Panc1 (cell line): Measurements from ENCODE around the gene CALM1. TPM values are rescaled to one million over a fixed set of nuclear protein-coding genes. Genes with fewer than 3 reads are reported as not detected.

Source experiments
- ATAC-seq: fragments of 200-7000 bp; cut with Tn5 transposase; 2 replicates; pipeline ENCODE4 v1.9.1; 2020; ENCODE audit warnings: mild to moderate bottlenecking, moderate library complexity
- BruUV-seq: library from RNA; stranded (reverse); fragments of 400-500 nt; replicated peaks from 2 replicates; lab custom pipeline; 2021; lab: Mats Ljungman, UMichigan
- CTCF ChIA-PET: fragments of 300-600 bp; sonication (Branson Sonifier 250); formaldehyde crosslinking; loops from one replicate; lab custom pipeline; 2022; ENCODE audit warnings: antibody characterized with exemption; lab: Charles Lee
- POLR2A ChIA-PET: fragments of 300-600 bp; sonication (Branson Sonifier 250); formaldehyde crosslinking; loops from one replicate; lab custom pipeline; 2022; ENCODE audit warnings: antibody characterized with exemption; lab: Charles Lee
- DNase-seq: peaks from one replicate; pipeline ENCODE4 v3.0.0-alpha.2; 2010; ENCODE audit warnings: low read depth, low spot score
- H3K27ac ChIP-seq: 2 replicates; pipeline ENCODE4 v1.5.1; 2011; ENCODE audit warnings: mild to moderate bottlenecking, low read length, inconsistent platforms
- H3K27me3 ChIP-seq: fragments of 200-500 bp; sonication (Bioruptor generic); 2 replicates; pipeline ENCODE4 v1.6.0; 2014; ENCODE audit warnings: low read length, inconsistent platforms; ENCODE audit not compliant: control insufficient read depth, insufficient read depth
- H3K36me3 ChIP-seq: fragments of 200-500 bp; sonication (Bioruptor generic); 2 replicates; pipeline ENCODE4 v1.5.1; 2014; ENCODE audit warnings: inconsistent platforms, mild to moderate bottlenecking, low read length, moderate library complexity; ENCODE audit not compliant: control insufficient read depth, insufficient read depth
- H3K4me1 ChIP-seq: 2 replicates; pipeline ENCODE4 v1.5.1; 2011; ENCODE audit warnings: inconsistent platforms, mild to moderate bottlenecking, low read length, moderate library complexity; ENCODE audit not compliant: control insufficient read depth, insufficient read depth
- H3K4me3 ChIP-seq, 2 experiments: 2 replicates each; pipeline ENCODE4 v1.5.1; 2011 to 2012; ENCODE audit warnings: low read depth in 2 of 2, low read length in 2 of 2, mild to moderate bottlenecking in 2 of 2, inconsistent platforms in 1 of 2, moderate library complexity in 1 of 2
- H3K9me3 ChIP-seq: fragments of 200-500 bp; sonication (Bioruptor generic); 2 replicates; pipeline ENCODE4 v1.5.1; 2014; ENCODE audit warnings: low read depth, mild to moderate bottlenecking, inconsistent platforms, low read length, moderate library complexity; ENCODE audit not compliant: control insufficient read depth, insufficient read depth
- POLR2AphosphoS5 ChIP-seq: IDR thresholded peaks from 2 replicates; pipeline ENCODE4 v1.6.1; 2012; ENCODE audit warnings: mild to moderate bottlenecking, low read depth, low read length, moderate library complexity
- SIN3A ChIP-seq: IDR thresholded peaks from 2 replicates; pipeline ENCODE4 v1.6.1; 2012; ENCODE audit warnings: low read depth, mild to moderate bottlenecking, low read length, moderate library complexity, borderline replicate concordance; ENCODE audit not compliant: insufficient read depth
- TCF7L2 ChIP-seq: IDR thresholded peaks from 2 replicates; pipeline ENCODE4 v1.6.1; 2011; ENCODE audit warnings: mild to moderate bottlenecking, low read depth, low read length, inconsistent platforms
- in situ Hi-C: cut with HindIII; loops from 2 replicates; pipeline ENCODE4 v1.10.0; 2016; ENCODE audit warnings: low sequenced_read_pairs, low pct_unique_long_range_greater_than_20kb
- intact Hi-C: fragments of 100-400 bp; cut with micrococcal nuclease; formaldehyde crosslinking; loops from one replicate; pipeline ENCODE4 v1.10.0; 2022; ENCODE audit not compliant: unreplicated experiment
- total RNA-seq: library from RNA; stranded (reverse); gene quantifications from one replicate; pipeline ENCODE4 v1.2.1, GENCODE V29; 2021; ENCODE audit not compliant: unreplicated experiment
- TF ChIP-seq, protein P1 (sequence below): fragments of 450-650 bp; IDR thresholded peaks from 2 replicates; pipeline ENCODE4 v1.5.1; 2017; ENCODE audit warnings: mild to moderate bottlenecking
- TF ChIP-seq, protein P2 (sequence below), 2 experiments: IDR thresholded peaks; 2 replicates each; pipeline ENCODE4 v1.6.1; 2011 to 2012; ENCODE audit warnings: low read depth in 2 of 2, control low read depth in 1 of 2, low read length in 1 of 2, mild to moderate bottlenecking in 1 of 2, moderate library complexity in 1 of 2; ENCODE audit not compliant: insufficient read depth in 1 of 2

CALM1 gene
- total RNA-seq, 1 experiment from 2014 or later, result 182 TPM

DNA sequence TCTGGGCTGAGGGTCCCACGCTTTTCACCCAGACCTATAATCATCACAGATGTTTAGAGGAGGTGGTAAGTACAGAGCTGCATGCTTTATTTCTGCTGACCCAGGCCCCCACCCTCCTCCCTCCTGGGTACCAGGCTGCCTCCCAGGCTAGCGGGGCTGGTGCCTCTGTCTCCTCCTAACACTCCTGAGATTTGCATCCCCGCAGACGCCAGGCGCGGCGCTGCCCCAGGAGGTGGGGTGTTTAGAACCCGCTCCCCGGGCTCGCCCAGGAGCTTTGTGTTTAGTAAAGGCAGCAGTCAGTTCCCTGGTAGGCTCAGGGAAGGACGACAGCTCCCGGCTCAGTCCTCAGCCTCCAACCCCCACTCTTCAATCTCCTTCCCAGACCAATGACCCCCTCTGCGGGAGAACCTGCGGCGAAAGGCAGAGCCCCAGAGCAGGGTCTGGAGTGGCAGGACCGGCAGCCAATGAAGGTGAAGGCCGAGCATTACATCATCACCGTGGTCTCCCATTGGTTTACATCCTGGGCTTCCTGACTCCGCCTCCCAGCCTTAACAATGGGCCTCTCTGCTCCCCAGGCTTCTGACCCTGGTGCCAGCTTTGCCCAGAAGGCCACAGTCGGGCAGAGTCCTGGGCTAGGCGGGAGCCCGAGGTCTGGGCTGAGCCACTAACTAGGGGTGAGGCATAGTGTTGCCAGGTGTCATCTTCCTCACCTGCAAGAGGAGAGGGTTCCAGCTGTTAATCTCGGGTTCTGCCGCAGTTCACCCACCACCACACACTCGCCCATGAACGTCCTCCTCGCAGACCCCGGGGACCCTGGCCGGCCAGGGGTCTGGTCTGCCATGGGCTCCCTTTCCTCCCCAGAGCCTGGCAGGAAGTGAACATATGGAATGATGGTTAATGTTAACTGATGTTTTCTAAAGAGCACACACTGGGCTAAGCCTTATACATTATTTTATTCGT lies 57.5 kb downstream of the CALM1 start:
- no TSS peak for BruUV-seq
- DNase-seq, result no peak
- CTCF ChIA-PET, result no interaction called here

DNA sequence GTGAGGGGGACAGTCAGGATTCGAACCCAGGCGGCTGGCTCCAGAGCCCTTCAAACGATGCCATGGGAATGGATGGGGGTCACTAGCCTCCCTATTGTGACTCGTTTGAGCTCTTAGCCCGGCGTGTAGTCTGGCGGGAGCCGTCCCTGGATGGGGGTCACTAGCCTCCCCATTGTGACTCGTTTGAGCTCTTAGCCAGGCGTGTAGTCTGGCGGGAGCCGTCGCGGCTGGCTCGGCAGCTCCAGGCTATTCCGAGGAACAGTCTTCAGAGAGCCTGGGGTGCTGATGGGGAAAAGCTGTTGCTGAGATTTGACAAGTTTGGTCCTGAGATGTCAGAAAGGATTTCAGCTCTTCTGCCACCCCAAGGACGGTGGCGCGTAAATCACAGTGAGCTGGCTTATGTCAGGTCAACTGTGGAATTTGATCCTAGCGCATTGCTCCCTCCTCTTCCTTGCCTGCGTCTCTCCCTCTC lies 58.3 kb downstream of the CALM1 start:
- in situ Hi-C loops, result no loop called here
- Histone ChIP-seq H3K27ac (no peak overlapping the region), H3K36me3 (no peaks in the 10 kb centered on the region), H3K4me1 (no peaks in the 10 kb centered on the region), H3K4me3 (no peak overlapping the region), H3K9me3 (no peaks in the 10 kb centered on the region), H3K27me3 (no peaks in the 10 kb centered on the region)
- DNase-seq (no peak), ATAC-seq (no peak)
- intact Hi-C loops, result no loop called here
- CTCF ChIA-PET, result no interaction called here
- TF ChIP-seq TCF7L2, result no peak
- no peak for TF ChIP-seq POLR2AphosphoS5
- TF ChIP-seq, protein P1, sequence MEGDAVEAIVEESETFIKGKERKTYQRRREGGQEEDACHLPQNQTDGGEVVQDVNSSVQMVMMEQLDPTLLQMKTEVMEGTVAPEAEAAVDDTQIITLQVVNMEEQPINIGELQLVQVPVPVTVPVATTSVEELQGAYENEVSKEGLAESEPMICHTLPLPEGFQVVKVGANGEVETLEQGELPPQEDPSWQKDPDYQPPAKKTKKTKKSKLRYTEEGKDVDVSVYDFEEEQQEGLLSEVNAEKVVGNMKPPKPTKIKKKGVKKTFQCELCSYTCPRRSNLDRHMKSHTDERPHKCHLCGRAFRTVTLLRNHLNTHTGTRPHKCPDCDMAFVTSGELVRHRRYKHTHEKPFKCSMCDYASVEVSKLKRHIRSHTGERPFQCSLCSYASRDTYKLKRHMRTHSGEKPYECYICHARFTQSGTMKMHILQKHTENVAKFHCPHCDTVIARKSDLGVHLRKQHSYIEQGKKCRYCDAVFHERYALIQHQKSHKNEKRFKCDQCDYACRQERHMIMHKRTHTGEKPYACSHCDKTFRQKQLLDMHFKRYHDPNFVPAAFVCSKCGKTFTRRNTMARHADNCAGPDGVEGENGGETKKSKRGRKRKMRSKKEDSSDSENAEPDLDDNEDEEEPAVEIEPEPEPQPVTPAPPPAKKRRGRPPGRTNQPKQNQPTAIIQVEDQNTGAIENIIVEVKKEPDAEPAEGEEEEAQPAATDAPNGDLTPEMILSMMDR, result no peak
- no peak for TF ChIP-seq SIN3A
- TF ChIP-seq, protein P2, sequence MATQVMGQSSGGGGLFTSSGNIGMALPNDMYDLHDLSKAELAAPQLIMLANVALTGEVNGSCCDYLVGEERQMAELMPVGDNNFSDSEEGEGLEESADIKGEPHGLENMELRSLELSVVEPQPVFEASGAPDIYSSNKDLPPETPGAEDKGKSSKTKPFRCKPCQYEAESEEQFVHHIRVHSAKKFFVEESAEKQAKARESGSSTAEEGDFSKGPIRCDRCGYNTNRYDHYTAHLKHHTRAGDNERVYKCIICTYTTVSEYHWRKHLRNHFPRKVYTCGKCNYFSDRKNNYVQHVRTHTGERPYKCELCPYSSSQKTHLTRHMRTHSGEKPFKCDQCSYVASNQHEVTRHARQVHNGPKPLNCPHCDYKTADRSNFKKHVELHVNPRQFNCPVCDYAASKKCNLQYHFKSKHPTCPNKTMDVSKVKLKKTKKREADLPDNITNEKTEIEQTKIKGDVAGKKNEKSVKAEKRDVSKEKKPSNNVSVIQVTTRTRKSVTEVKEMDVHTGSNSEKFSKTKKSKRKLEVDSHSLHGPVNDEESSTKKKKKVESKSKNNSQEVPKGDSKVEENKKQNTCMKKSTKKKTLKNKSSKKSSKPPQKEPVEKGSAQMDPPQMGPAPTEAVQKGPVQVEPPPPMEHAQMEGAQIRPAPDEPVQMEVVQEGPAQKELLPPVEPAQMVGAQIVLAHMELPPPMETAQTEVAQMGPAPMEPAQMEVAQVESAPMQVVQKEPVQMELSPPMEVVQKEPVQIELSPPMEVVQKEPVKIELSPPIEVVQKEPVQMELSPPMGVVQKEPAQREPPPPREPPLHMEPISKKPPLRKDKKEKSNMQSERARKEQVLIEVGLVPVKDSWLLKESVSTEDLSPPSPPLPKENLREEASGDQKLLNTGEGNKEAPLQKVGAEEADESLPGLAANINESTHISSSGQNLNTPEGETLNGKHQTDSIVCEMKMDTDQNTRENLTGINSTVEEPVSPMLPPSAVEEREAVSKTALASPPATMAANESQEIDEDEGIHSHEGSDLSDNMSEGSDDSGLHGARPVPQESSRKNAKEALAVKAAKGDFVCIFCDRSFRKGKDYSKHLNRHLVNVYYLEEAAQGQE (IDR thresholded peaks at IDR 0.05; ENCODE audit: insufficient read depth in 1 of 2, low read depth in 2 of 2, low read length in 1 of 2), result no peak
- POLR2A ChIA-PET, result no interaction called here
- no TSS peak for BruUV-seq

More for the DNA sequence above, 57.5 kb downstream of the CALM1 start:
- POLR2A ChIA-PET, result no interaction called here
- Histone ChIP-seq H3K4me1 (no peaks in the 10 kb centered on the region), H3K36me3 (no peaks in the 10 kb centered on the region), H3K27ac (no peak overlapping the region), H3K9me3 (no peaks in the 10 kb centered on the region), H3K27me3 (no peaks in the 10 kb centered on the region), H3K4me3 (peak overlapping the region in 1 of 2 experiments; percentile 8; a peak in 1 of 4 replicates)
- TF ChIP-seq, protein P1, result no peak
- TF ChIP-seq POLR2AphosphoS5, result no peak
- TF ChIP-seq TCF7L2, result no peak
- peak; percentile 65 for ATAC-seq
- intact Hi-C loops, result no loop called here
- in situ Hi-C loops, result no loop called here
